Ramos (cell line): ENCODE data around the gene EGFLAM.

ENCODE experiments used
- in situ Hi-C: fragments of 300-500 bp; cut with MboI; formaldehyde crosslinking; loops from one replicate; pipeline ENCODE4 v1.14.3; 2022; ENCODE audit warnings: low sequenced_read_pairs; ENCODE audit not compliant: unreplicated experiment

The EGFLAM gene

GRCh38 chr5:38370358-38371100 is 112.2 kb downstream of the EGFLAM start:
- in situ Hi-C loops, result no loop called here

- in situ Hi-C loops, result no loop called here
Observed at GRCh38 chr5:38371596-38371995, 113.2 kb downstream of the EGFLAM start.

GRCh38 chr5:38373743-38374142 is 115.4 kb downstream of the EGFLAM start:
- in situ Hi-C loops, result no loop called here

GRCh38 chr5:38375423-38375822 is 117.1 kb downstream of the EGFLAM start:
- in situ Hi-C loops, result no loop called here

GRCh38 chr5:38376404-38376803 is 118.0 kb downstream of the EGFLAM start:
- in situ Hi-C loops, result no loop called here

GRCh38 chr5:38378579-38378978 is 120.2 kb downstream of the EGFLAM start:
- in situ Hi-C loops, result no loop called here

- in situ Hi-C loops, result no loop called here
Observed at GRCh38 chr5:38379350-38379937, 121.1 kb downstream of the EGFLAM start.

GRCh38 chr5:38380537-38380936 is 122.2 kb downstream of the EGFLAM start:
- in situ Hi-C loops, result no loop called here

- in situ Hi-C loops, result no loop called here
Observed at GRCh38 chr5:38381361-38381760, 123.0 kb downstream of the EGFLAM start.

- in situ Hi-C loops, result no loop called here
Observed at GRCh38 chr5:38382898-38383297, 124.5 kb downstream of the EGFLAM start.

- in situ Hi-C loops, result no loop called here
Observed at GRCh38 chr5:38383701-38384100, 125.3 kb downstream of the EGFLAM start.

GRCh38 chr5:38384396-38384795 is 126.0 kb downstream of the EGFLAM start:
- in situ Hi-C loops, result no loop called here

- in situ Hi-C loops, result no loop called here
Observed at GRCh38 chr5:38387161-38387560, 128.8 kb downstream of the EGFLAM start.

- in situ Hi-C loops, result no loop called here
Observed at GRCh38 chr5:38393636-38394035, 135.3 kb downstream of the EGFLAM start.

GRCh38 chr5:38396766-38397165 is 138.4 kb downstream of the EGFLAM start:
- in situ Hi-C loops, result no loop called here

GRCh38 chr5:38400365-38400764 is 142.0 kb downstream of the EGFLAM start:
- in situ Hi-C loops, result no loop called here

GRCh38 chr5:38401145-38401544 is 142.8 kb downstream of the EGFLAM start:
- in situ Hi-C loops, result no loop called here

GRCh38 chr5:38403406-38403805 is 145.0 kb downstream of the EGFLAM start:
- in situ Hi-C loops, result no loop called here

- in situ Hi-C loops, result no loop called here
Observed at GRCh38 chr5:38403877-38404635, 145.7 kb downstream of the EGFLAM start.

GRCh38 chr5:38404667-38405276 is 146.4 kb downstream of the EGFLAM start:
- in situ Hi-C loops, result no loop called here
